Natural killer cell treated with Interleukin-12 subunit alpha and Interleukin-12 subunit beta and Interleukin-15 and Interleukin-18, amount 100 ng/mL, for 72 hours (primary cell): ENCODE measurements around the gene TUBA4A. TPM values are rescaled to one million over a fixed set of nuclear protein-coding genes. Genes with fewer than 3 reads are reported as not detected.
"Not testable (repeated sequence)": the region's sequence is repeated elsewhere in the genome, so short reads cannot be mapped to it uniquely, and the experiment has no call there.

ENCODE experiments used
- ATAC-seq, 2 donors: fragments of 150-1000 bp; cut with Tn5 transposase in 1 of 2; sonication (Bioruptor Pico), chemical (Tn5 transposase) in 1 of 2; 2 replicates each; pipeline ENCODE4 v1.10.0; 2021
- DNase-seq: peaks from one replicate; pipeline ENCODE4 v3.0.0; 2022; ENCODE audit warnings: low spot score
- H3K27ac Mint-ChIP-seq, 2 donors: 1 replicate in 1 of 2; 2 replicates in 1 of 2; pipeline ENCODE4 v1.8.0; 2022; ENCODE audit warnings: mixed read lengths in 2 of 2, mild to moderate bottlenecking in 1 of 2, moderate library complexity in 1 of 2
- H3K27me3 Mint-ChIP-seq, 2 donors: 1 replicate in 1 of 2; 2 replicates in 1 of 2; pipeline ENCODE4 v1.8.0; 2022; ENCODE audit warnings: mixed read lengths in 2 of 2
- H3K36me3 Mint-ChIP-seq: one replicate; pipeline ENCODE4 v1.8.0; 2022; ENCODE audit warnings: mixed read lengths
- H3K4me1 Mint-ChIP-seq, 2 donors: 1 replicate in 1 of 2; 2 replicates in 1 of 2; pipeline ENCODE4 v1.8.0; 2022; ENCODE audit warnings: low read depth in 2 of 2, mixed read lengths in 2 of 2, mild to moderate bottlenecking in 1 of 2
- H3K4me3 Mint-ChIP-seq: one replicate; pipeline ENCODE4 v1.8.0; 2022; ENCODE audit warnings: mixed read lengths
- H3K9me3 Mint-ChIP-seq: 2 replicates; pipeline ENCODE4 v1.8.0; 2022; ENCODE audit warnings: mixed read lengths
- total RNA-seq, 2 donors: library from RNA; stranded (reverse); gene quantifications; one replicate each; pipeline ENCODE4 v1.2.3, GENCODE V29; 2022

Gene TUBA4A
- total RNA-seq, 2 donors from 2014 or later = 159 to 161 TPM

- H3K4me1 Mint-ChIP-seq = peaks cover 8 to 12% of the 10 kb centered on the region in 2 donors
- H3K27ac Mint-ChIP-seq = peak overlapping the region; percentile 78 to 81
- H3K9me3 Mint-ChIP-seq, DNase-seq, ATAC-seq, H3K27me3 Mint-ChIP-seq, H3K36me3 Mint-ChIP-seq: not testable (repeated sequence)
- peak overlapping the region; percentile 82 for H3K4me3 Mint-ChIP-seq
Measured at GRCh38 chr2:219200502-219201326, 53.0 kb downstream of the TUBA4A start.

Other genes with a start within 250 kb of the TUBA4A start
- not detected for gene CFAP65, start 212.4 kb downstream of the TUBA4A start, total RNA-seq
- under 1 TPM in 1 of 2 donors, not detected in 1; 0.28 TPM for gene IHH, start 193.0 kb downstream of the TUBA4A start, total RNA-seq
- 10 to 100 TPM; 17.9 to 18.8 TPM for gene NHEJ1, start 93.1 kb downstream of the TUBA4A start, total RNA-seq
- gene SLC23A3, start 83.9 kb downstream of the TUBA4A start, total RNA-seq = 1 to 10 TPM; 2.4 to 3.3 TPM
- gene CNPPD1, start 77.0 kb downstream of the TUBA4A start, total RNA-seq = 10 to 100 TPM; 60.8 to 68.5 TPM
- gene RETREG2, start 75.6 kb downstream of the TUBA4A start, total RNA-seq = 10 to 100 TPM; 69.3 to 79.8 TPM
- 10 to 100 TPM; 40.4 to 51.8 TPM for gene ZFAND2B, start 47.1 kb downstream of the TUBA4A start, total RNA-seq
- 10 to 100 TPM; 16.7 to 18.1 TPM for gene ABCB6, start 35.0 kb downstream of the TUBA4A start, total RNA-seq
- gene ATG9A, start 24.3 kb downstream of the TUBA4A start, total RNA-seq = 10 to 100 TPM; 43.0 to 52.7 TPM
- 10 to 100 TPM; 82.5 to 87.6 TPM for gene ANKZF1, start 24.1 kb downstream of the TUBA4A start, total RNA-seq
- 1 to 10 TPM; 3.5 to 3.6 TPM for gene GLB1L, start 8.5 kb downstream of the TUBA4A start, total RNA-seq
- 10 to 100 TPM; 26.8 to 27.8 TPM for gene STK16, start 8.4 kb downstream of the TUBA4A start, total RNA-seq
- not detected for gene TUBA4B, start 675 bp downstream of the TUBA4A start, total RNA-seq
- gene DNAJB2, start 25.4 kb upstream of the TUBA4A start, total RNA-seq = 10 to 100 TPM; 43.4 to 47.9 TPM
- gene PTPRN, start 55.5 kb upstream of the TUBA4A start, total RNA-seq = not detected
- gene RESP18, start 78.8 kb upstream of the TUBA4A start, total RNA-seq = not detected
- 100 to 1,000 TPM in 1 of 2 donors, 10 to 100 TPM in 1; 85.3 to 116 TPM for gene DNPEP, start 134.0 kb upstream of the TUBA4A start, total RNA-seq
- gene DES, start 164.5 kb upstream of the TUBA4A start, total RNA-seq = not detected
- gene SPEG, start 180.9 kb upstream of the TUBA4A start, total RNA-seq = under 1 TPM in 1 of 2 donors, not detected in 1; 0.86 TPM
- gene GMPPA, start 245.0 kb upstream of the TUBA4A start, total RNA-seq = 10 to 100 TPM; 55.5 to 67.1 TPM